ENCODE results near the gene PEMT. TPM values are rescaled to one million over a fixed set of nuclear protein-coding genes. Genes with fewer than 3 reads are reported as not detected.

The PEMT gene
- total RNA-seq, 4 donors from 2014 or later = 3.2 to 10.2 (median 7.1) TPM

GRCh38 chr17:17575360-17576251 is 15.9 kb downstream of the PEMT start:
- Histone ChIP-seq H3K9me3 (no peaks in the 10 kb centered on the region), H3K27me3 (no peaks in the 10 kb centered on the region), H3K27ac (no peak overlapping the region), H3K4me3 (no peak overlapping the region), H3K4me1 (no peaks in the 10 kb centered on the region), H3K36me3 (no peaks in the 10 kb centered on the region)
- in situ Hi-C loops (cut with MboI; ENCODE audit: low pct_ligation_motif_present in 1 of 4, low pct_unique_long_range_greater_than_20kb in 1 of 4, low sequenced_read_pairs in 3 of 4) = no loop called here
- no peak for TF ChIP-seq POLR2AphosphoS5 (IDR thresholded peaks at IDR 0.05)
- no peak for TF ChIP-seq CTCF (IDR thresholded peaks at IDR 0.05)
- no peak for TF ChIP-seq EP300 (IDR thresholded peaks at IDR 0.05; ENCODE audit: low read depth)
- no peak for TF ChIP-seq POLR2A (IDR thresholded peaks at IDR 0.05)
- 77% methylated on average over 16 of the region's 16 CpGs; no CpG with 5 or more reads in 1 of the 2 donors for WGBS, 2 donors (ENCODE audit: low coverage in 1 of 2)
- intact Hi-C loops (cut with DNase I; ENCODE audit: low total_unique reads) = no loop called here
- DNase-seq = no peak

GRCh38 chr17:17573912-17574311 is 17.6 kb downstream of the PEMT start:
- in situ Hi-C loops (cut with MboI; ENCODE audit: low pct_ligation_motif_present in 1 of 4, low pct_unique_long_range_greater_than_20kb in 1 of 4, low sequenced_read_pairs in 3 of 4) = no loop called here
- TF ChIP-seq EP300 (IDR thresholded peaks at IDR 0.05; ENCODE audit: low read depth) (no peak), POLR2A (IDR thresholded peaks at IDR 0.05) (no peak), CTCF (IDR thresholded peaks at IDR 0.05) (no peak), POLR2AphosphoS5 (IDR thresholded peaks at IDR 0.05) (no peak)
- H3K4me3 ChIP-seq = no peak overlapping the region
- no peaks in the 10 kb centered on the region for H3K36me3 ChIP-seq
- no peaks in the 10 kb centered on the region for H3K9me3 ChIP-seq
- 88 to 90% methylated on average over 7 of the region's 7 CpGs for whole genome bisulfite sequencing, 2 donors (ENCODE audit: low coverage in 1 of 2)
- DNase-seq = no peak
- H3K4me1 ChIP-seq = no peaks in the 10 kb centered on the region
- no peaks in the 10 kb centered on the region for H3K27me3 ChIP-seq
- H3K27ac ChIP-seq = no peak overlapping the region
- intact Hi-C loops (cut with DNase I; ENCODE audit: low total_unique reads) = loop anchor here (5.0 kb wide), 1 partner anchor 77 kb away; the partner anchor contains the start of gene RASD1

GRCh38 chr17:17572010-17572785 is 19.3 kb downstream of the PEMT start:
- WGBS, 2 donors (ENCODE audit: low coverage in 1 of 2) = 89 to 93% methylated on average over 5 to 15 of the region's 15 CpGs
- H3K36me3 ChIP-seq = no peaks in the 10 kb centered on the region
- no peak overlapping the region for H3K27ac ChIP-seq
- H3K4me3 ChIP-seq = no peak overlapping the region
- DNase-seq = no peak
- no peaks in the 10 kb centered on the region for H3K27me3 ChIP-seq
- no peaks in the 10 kb centered on the region for H3K9me3 ChIP-seq
- in situ Hi-C loops (cut with MboI; ENCODE audit: low pct_ligation_motif_present in 1 of 4, low pct_unique_long_range_greater_than_20kb in 1 of 4, low sequenced_read_pairs in 3 of 4) (no loop called here), intact Hi-C loops (cut with DNase I; ENCODE audit: low total_unique reads) (loop anchor here (5.0 kb wide), 1 partner anchor 75 kb away; the partner anchor contains the start of gene RASD1)
- TF ChIP-seq POLR2A (IDR thresholded peaks at IDR 0.05) (no peak), POLR2AphosphoS5 (IDR thresholded peaks at IDR 0.05) (no peak), EP300 (IDR thresholded peaks at IDR 0.05; ENCODE audit: low read depth) (no peak), CTCF (IDR thresholded peaks at IDR 0.05) (no peak)
- peaks cover under 1 to 10% (median 6%) of the 10 kb centered on the region in 4 donors for H3K4me1 ChIP-seq

All from transverse colon (tissue), 4 donors.